Heart left ventricle (tissue), 13 donors: ENCODE results near the gene PRODH2.

Experiments used
- POLR2A ChIP-seq, 2 donors: fragments of 450-650 bp; IDR thresholded peaks; one replicate each; pipeline ENCODE4 v1.6.1; 2017; ENCODE audit warnings: antibody characterized with exemption in 2 of 2, mild to moderate bottlenecking in 2 of 2, moderate library complexity in 2 of 2
- TF ChIP-seq, protein P1 (sequence below), 12 donors: fragments of 200-600 bp; sonication (generic) in 4 of 12; IDR thresholded peaks; one replicate each; pipeline versions ENCODE4 v1.5.0 to v1.8.0; 2018 to 2022; ENCODE audit warnings: antibody characterized with exemption in 12 of 12, mild to moderate bottlenecking in 5 of 12
- donor health status: ischemic (EF 13 %, LVEDD 7.1; RV severe dilation, severe dysfunction).
- donor health status: DM: no; HTN: yes; CAD: no.
- donor health status: DM: no; HTN: no; CAD: no.
- donor health status: ischemic (EF 25% LVEDD 6.9; RV normal size, moderate dysfunction).
- donor health status: ischemic (EF 25% LVEDD 5.7; RV mildly dilated, moderate dysfunction).
- donor health status: ischemic (EF 35%, LVEDD 5.7; RV mildly dilated, moderate dysfunction).
- donor health status: nonischemic (EF 11% LVEDD 7.7; RV severe dilation, severe dysfunction).
- donor health status: DM: yes; HTN: yes; CAD: no.
- donor health status: PGD.
- donor health status: ischemic (EF 29% LVEDD 5.4; RV normal size, mild dysfunction).
- donor health status: nonischemic (EF 23%, LVEDD 6.1; RV moderate dilation, normal function).

- TF ChIP-seq, protein P1, sequence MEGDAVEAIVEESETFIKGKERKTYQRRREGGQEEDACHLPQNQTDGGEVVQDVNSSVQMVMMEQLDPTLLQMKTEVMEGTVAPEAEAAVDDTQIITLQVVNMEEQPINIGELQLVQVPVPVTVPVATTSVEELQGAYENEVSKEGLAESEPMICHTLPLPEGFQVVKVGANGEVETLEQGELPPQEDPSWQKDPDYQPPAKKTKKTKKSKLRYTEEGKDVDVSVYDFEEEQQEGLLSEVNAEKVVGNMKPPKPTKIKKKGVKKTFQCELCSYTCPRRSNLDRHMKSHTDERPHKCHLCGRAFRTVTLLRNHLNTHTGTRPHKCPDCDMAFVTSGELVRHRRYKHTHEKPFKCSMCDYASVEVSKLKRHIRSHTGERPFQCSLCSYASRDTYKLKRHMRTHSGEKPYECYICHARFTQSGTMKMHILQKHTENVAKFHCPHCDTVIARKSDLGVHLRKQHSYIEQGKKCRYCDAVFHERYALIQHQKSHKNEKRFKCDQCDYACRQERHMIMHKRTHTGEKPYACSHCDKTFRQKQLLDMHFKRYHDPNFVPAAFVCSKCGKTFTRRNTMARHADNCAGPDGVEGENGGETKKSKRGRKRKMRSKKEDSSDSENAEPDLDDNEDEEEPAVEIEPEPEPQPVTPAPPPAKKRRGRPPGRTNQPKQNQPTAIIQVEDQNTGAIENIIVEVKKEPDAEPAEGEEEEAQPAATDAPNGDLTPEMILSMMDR (IDR thresholded peaks at IDR 0.05), result no peak
- TF ChIP-seq POLR2A (IDR thresholded peaks at IDR 0.05), result no peak
These were observed 62.5 kb downstream of the PRODH2 start for GRCh38 chr19:35750167-35750566.
